ENCODE data around the gene MATN1.

Gene MATN1

GRCh38 chr1:30684881-30685795 is 38.2 kb downstream of the MATN1 start:
- no peaks in the 10 kb centered on the region for H3K79me2 ChIP-seq (ENCODE audit: insufficient read depth, low read length)
- no peak overlapping the region for H3K9ac ChIP-seq (ENCODE audit: low read length)
- H3K27me3 ChIP-seq (ENCODE audit: insufficient read depth, low read length) = peaks cover 11% of the 10 kb centered on the region; the same call in 1 of the 2 replicates
- H2AFZ ChIP-seq (ENCODE audit: low read length) = no peak overlapping the region
- H4K20me1 ChIP-seq (ENCODE audit: insufficient read depth, low read length) = no peaks in the 10 kb centered on the region
- H3F3A ChIP-seq (ENCODE audit: insufficient read depth, low read length) = no peaks in the 10 kb centered on the region
- H3K36me3 ChIP-seq (ENCODE audit: insufficient read depth, low read length) = no peaks in the 10 kb centered on the region
- H3K9me3 ChIP-seq (ENCODE audit: low read length) = no peaks in the 10 kb centered on the region
- H3K4me1 ChIP-seq (ENCODE audit: insufficient read depth, low read length, severe bottlenecking) = no peaks in the 10 kb centered on the region
- H3K27ac ChIP-seq (ENCODE audit: low read depth, low read length, poor library complexity, severe bottlenecking) = no peak overlapping the region
- no peak overlapping the region for H3K4me3 ChIP-seq (ENCODE audit: low read depth, low read length, poor library complexity, severe bottlenecking)
- H3K4me2 ChIP-seq (ENCODE audit: low read length) = no peak overlapping the region
- TF ChIP-seq CTCF (IDR thresholded peaks at IDR 0.05; ENCODE audit: low read length) = no peak
- TF ChIP-seq EZH2 (IDR thresholded peaks at IDR 0.05; ENCODE audit: borderline replicate concordance, low read length) = no peak
- H3K9me2 ChIP-seq (ENCODE audit: low read depth, low read length) = no peaks in the 10 kb centered on the region

- Histone ChIP-seq H3K36me3 (ENCODE audit: insufficient read depth, low read length) (no peaks in the 10 kb centered on the region), H3K4me3 (ENCODE audit: low read depth, low read length, poor library complexity, severe bottlenecking) (no peak overlapping the region), H3K79me2 (ENCODE audit: insufficient read depth, low read length) (no peaks in the 10 kb centered on the region), H4K20me1 (ENCODE audit: insufficient read depth, low read length) (no peaks in the 10 kb centered on the region), H3K27me3 (ENCODE audit: insufficient read depth, low read length) (peaks cover 11% of the 10 kb centered on the region; the same call in 1 of the 2 replicates), H3K4me1 (ENCODE audit: insufficient read depth, low read length, severe bottlenecking) (no peaks in the 10 kb centered on the region), H3K4me2 (ENCODE audit: low read length) (no peak overlapping the region), H3K9me2 (ENCODE audit: low read depth, low read length) (no peaks in the 10 kb centered on the region), H3F3A (ENCODE audit: insufficient read depth, low read length) (no peaks in the 10 kb centered on the region), H2AFZ (ENCODE audit: low read length) (no peak overlapping the region), H3K9me3 (ENCODE audit: low read length) (no peaks in the 10 kb centered on the region), H3K27ac (ENCODE audit: low read depth, low read length, poor library complexity, severe bottlenecking) (no peak overlapping the region), H3K9ac (ENCODE audit: low read length) (no peak overlapping the region)
- TF ChIP-seq EZH2 (IDR thresholded peaks at IDR 0.05; ENCODE audit: borderline replicate concordance, low read length) (no peak), CTCF (IDR thresholded peaks at IDR 0.05; ENCODE audit: low read length) (no peak)
These were observed 39.1 kb downstream of the MATN1 start for GRCh38 chr1:30684259-30684658.

DNA sequence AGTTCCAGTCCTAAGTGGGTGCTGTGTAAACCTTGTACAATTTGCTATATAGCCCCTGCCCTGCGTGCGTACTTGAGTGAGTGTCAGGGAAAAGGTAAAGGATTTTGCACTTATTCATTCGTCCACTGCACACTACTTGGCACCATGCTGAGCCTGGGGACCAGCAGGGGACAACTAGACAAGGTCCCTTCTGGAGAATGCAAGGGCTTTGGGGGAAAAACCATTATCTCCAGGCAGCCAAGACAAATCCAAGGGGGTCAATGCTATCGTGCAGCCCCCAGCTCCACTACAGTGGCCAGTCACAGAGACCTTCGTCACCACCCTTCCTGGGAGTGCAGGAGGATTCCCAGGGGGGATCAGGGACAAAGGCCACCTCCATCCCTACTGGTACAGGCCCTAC is 39.7 kb downstream of the MATN1 start:
- Histone ChIP-seq H3K9ac (ENCODE audit: low read length) (no peak overlapping the region), H3K9me3 (ENCODE audit: low read length) (no peaks in the 10 kb centered on the region), H4K20me1 (ENCODE audit: insufficient read depth, low read length) (no peaks in the 10 kb centered on the region), H3K27me3 (ENCODE audit: insufficient read depth, low read length) (peaks cover 11% of the 10 kb centered on the region; the same call in 1 of the 2 replicates), H2AFZ (ENCODE audit: low read length) (no peak overlapping the region), H3K27ac (ENCODE audit: low read depth, low read length, poor library complexity, severe bottlenecking) (no peak overlapping the region), H3K79me2 (ENCODE audit: insufficient read depth, low read length) (no peaks in the 10 kb centered on the region), H3K4me3 (ENCODE audit: low read depth, low read length, poor library complexity, severe bottlenecking) (no peak overlapping the region), H3K36me3 (ENCODE audit: insufficient read depth, low read length) (no peaks in the 10 kb centered on the region), H3K9me2 (ENCODE audit: low read depth, low read length) (no peaks in the 10 kb centered on the region), H3K4me2 (ENCODE audit: low read length) (no peak overlapping the region), H3K4me1 (ENCODE audit: insufficient read depth, low read length, severe bottlenecking) (no peaks in the 10 kb centered on the region), H3F3A (ENCODE audit: insufficient read depth, low read length) (no peaks in the 10 kb centered on the region)
- TF ChIP-seq CTCF (IDR thresholded peaks at IDR 0.05; ENCODE audit: low read length) = no peak
- TF ChIP-seq EZH2 (IDR thresholded peaks at IDR 0.05; ENCODE audit: borderline replicate concordance, low read length) = no peak
